Neutrophil (primary cell): Measurements from ENCODE around the gene RAB4A.
A peak's percentile ranks its signal among the peaks of the same experiment; 100 is the strongest.

Experiments
- H3K27ac ChIP-seq: fragments of 200-600 bp; sonication (generic); 2 replicates; pipeline ENCODE4 v1.5.1; 2016; ENCODE audit warnings: mild to moderate bottlenecking, moderate library complexity
- H3K27me3 ChIP-seq: fragments of 200-600 bp; sonication (generic); 2 replicates; pipeline ENCODE4 v1.6.0; 2016; ENCODE audit warnings: mild to moderate bottlenecking
- H3K36me3 ChIP-seq: fragments of 200-600 bp; sonication (generic); 2 replicates; pipeline ENCODE4 v1.5.1; 2017
- H3K4me1 ChIP-seq, 2 experiments: fragments of 200-600 bp in 1 of 2; sonication (generic) in 1 of 2; 1 replicate in 1 of 2; 2 replicates in 1 of 2; pipeline versions ENCODE4 v1.5.1 to v1.6.1; 2013 to 2016; ENCODE audit warnings: low read depth in 1 of 2, low read length in 1 of 2, mild to moderate bottlenecking in 1 of 2, moderate library complexity in 1 of 2; ENCODE audit not compliant: control insufficient read depth in 1 of 2, insufficient read depth in 1 of 2
- H3K4me3 ChIP-seq, 2 experiments: fragments of 200-600 bp in 1 of 2; sonication (generic) in 1 of 2; 1 replicate in 1 of 2; 2 replicates in 1 of 2; pipeline ENCODE4 v1.5.1; 2013 to 2016; ENCODE audit warnings: low read depth in 1 of 2, low read length in 1 of 2, mild to moderate bottlenecking in 1 of 2, moderate library complexity in 1 of 2
- H3K9me3 ChIP-seq: fragments of 200-600 bp; sonication (generic); 2 replicates; pipeline ENCODE4 v1.5.1; 2016
- TF ChIP-seq, protein P1 (sequence below): fragments of 200-600 bp; sonication (generic); IDR thresholded peaks from 2 replicates; pipeline ENCODE4 v1.5.1; 2016; ENCODE audit warnings: antibody characterized with exemption

RAB4A gene

DNA sequence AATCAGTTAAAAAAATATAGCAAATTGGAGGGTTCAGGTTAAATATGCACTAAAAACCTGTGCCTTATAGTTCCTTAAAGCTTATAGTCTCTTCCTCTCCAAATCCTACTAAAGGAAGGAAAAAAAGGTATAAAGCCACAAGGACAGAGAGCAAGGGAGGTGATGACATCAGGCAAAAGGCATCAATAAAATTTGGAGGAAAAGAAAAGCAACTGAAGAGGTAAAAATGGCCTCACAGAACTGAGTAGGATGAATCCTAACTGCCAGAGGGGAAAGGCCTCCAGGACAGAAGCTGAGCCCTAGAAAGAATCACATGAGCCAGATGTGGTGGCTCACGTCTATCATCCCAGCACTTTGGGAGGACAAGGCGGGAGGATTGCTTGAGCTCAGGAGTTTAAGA lies 63.8 kb downstream of the RAB4A start:
- Histone ChIP-seq H3K4me3 (no peak overlapping the region), H3K36me3 (peaks cover 5% of the 10 kb centered on the region), H3K27ac (no peak overlapping the region), H3K27me3 (no peaks in the 10 kb centered on the region), H3K4me1 (peaks cover 6 to 10% of the 10 kb centered on the region in 2 experiments), H3K9me3 (no peaks in the 10 kb centered on the region)
- TF ChIP-seq, protein P1, sequence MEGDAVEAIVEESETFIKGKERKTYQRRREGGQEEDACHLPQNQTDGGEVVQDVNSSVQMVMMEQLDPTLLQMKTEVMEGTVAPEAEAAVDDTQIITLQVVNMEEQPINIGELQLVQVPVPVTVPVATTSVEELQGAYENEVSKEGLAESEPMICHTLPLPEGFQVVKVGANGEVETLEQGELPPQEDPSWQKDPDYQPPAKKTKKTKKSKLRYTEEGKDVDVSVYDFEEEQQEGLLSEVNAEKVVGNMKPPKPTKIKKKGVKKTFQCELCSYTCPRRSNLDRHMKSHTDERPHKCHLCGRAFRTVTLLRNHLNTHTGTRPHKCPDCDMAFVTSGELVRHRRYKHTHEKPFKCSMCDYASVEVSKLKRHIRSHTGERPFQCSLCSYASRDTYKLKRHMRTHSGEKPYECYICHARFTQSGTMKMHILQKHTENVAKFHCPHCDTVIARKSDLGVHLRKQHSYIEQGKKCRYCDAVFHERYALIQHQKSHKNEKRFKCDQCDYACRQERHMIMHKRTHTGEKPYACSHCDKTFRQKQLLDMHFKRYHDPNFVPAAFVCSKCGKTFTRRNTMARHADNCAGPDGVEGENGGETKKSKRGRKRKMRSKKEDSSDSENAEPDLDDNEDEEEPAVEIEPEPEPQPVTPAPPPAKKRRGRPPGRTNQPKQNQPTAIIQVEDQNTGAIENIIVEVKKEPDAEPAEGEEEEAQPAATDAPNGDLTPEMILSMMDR: no peak

DNA sequence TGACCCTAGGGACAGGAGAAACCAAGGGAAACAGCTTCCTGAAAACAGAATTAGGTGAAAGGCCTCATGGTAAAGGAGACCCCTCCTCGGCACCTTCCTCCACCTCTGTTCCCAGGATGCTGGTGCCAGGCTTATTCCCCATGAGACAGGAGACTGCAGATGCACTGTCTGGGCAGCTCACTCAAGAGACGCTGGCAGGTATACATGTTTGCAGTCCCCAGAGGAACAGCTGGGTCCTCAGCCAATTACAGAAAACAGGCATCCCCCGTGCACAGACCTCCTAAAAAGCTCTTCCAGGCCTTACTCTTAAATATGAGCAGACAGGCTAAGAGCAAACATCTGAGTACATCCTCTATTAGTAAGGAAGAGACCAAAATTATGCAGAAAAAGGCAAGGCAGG lies 65.4 kb downstream of the RAB4A start:
- Histone ChIP-seq H3K4me1 (peaks cover 20 to 26% of the 10 kb centered on the region in 2 experiments), H3K27ac (no peak overlapping the region), H3K9me3 (no peaks in the 10 kb centered on the region), H3K36me3 (peaks cover 4% of the 10 kb centered on the region), H3K27me3 (no peaks in the 10 kb centered on the region), H3K4me3 (no peak overlapping the region)
- TF ChIP-seq, protein P1: no peak

- TF ChIP-seq, protein P1: no peak
- H3K4me3 ChIP-seq: no peak overlapping the region
- H3K27me3 ChIP-seq: peaks cover 13% of the 10 kb centered on the region
- H3K27ac ChIP-seq: no peak overlapping the region
- H3K4me1 ChIP-seq: peaks cover 36 to 40% of the 10 kb centered on the region in 2 experiments
- no peaks in the 10 kb centered on the region for H3K9me3 ChIP-seq
- H3K36me3 ChIP-seq: peaks cover 4% of the 10 kb centered on the region
Observed at GRCh38 chr1:229339086-229339485, 68.2 kb downstream of the RAB4A start.

GRCh38 chr1:229339520-229339919 lies 68.6 kb downstream of the RAB4A start:
- Histone ChIP-seq H3K27me3 (peaks cover 18% of the 10 kb centered on the region), H3K9me3 (no peaks in the 10 kb centered on the region), H3K4me1 (peaks cover 36 to 41% of the 10 kb centered on the region in 2 experiments), H3K36me3 (peaks cover 4% of the 10 kb centered on the region), H3K4me3 (no peak overlapping the region), H3K27ac (no peak overlapping the region)
- TF ChIP-seq, protein P1: no peak

DNA sequence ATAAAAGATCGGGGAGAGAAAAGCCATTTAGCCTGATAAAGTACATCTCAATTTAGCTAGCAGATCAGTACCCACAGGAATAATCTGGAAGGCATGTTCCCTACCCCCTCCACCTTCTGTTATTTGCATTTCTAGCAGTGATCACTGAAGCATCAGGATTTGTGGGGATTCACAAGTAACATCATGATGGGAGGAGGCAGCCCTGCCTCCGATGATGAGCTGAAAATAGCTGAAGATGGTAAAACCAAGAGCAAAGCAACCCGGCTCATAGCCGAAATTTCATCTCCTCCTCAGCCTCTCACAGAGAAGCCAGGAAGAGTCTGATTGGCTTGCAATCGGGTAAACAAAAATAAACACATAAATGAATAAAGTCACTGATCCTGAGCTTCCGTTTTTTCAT lies 69.6 kb downstream of the RAB4A start:
- Histone ChIP-seq H3K9me3 (no peaks in the 10 kb centered on the region), H3K36me3 (peaks cover 2% of the 10 kb centered on the region), H3K27me3 (peaks cover 28% of the 10 kb centered on the region), H3K27ac (no peak overlapping the region), H3K4me3 (peak overlapping the region in 1 of 2 experiments; percentile 89), H3K4me1 (peaks cover 36 to 41% of the 10 kb centered on the region in 2 experiments)
- TF ChIP-seq, protein P1: no peak
